ENCODE data around the gene LYST.

LYST gene

DNA sequence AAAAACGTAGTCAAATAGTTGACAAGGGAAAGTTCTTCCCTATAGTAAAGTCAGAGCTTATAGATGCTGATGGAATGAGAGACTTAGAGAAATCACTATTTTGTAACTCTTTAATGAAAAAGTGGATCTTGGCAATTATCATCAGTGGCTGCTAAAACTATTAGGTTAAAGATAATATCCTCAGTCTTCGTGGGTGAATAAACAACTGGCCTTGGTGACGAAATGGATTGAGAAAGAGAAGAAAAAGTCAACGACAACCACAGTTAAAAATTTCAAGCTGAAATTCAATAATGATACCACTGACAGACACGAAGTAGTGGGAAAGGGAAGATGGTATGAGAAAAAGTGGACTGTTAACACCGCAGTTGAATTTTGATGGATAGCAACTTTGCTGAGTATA lies 127.1 kb downstream of the LYST start:
- DNase-seq (ENCODE audit: low read depth), result no peak
- no peak overlapping the region for H3K4me3 ChIP-seq (ENCODE audit: low read depth, low read length)
- TF ChIP-seq, protein P1, sequence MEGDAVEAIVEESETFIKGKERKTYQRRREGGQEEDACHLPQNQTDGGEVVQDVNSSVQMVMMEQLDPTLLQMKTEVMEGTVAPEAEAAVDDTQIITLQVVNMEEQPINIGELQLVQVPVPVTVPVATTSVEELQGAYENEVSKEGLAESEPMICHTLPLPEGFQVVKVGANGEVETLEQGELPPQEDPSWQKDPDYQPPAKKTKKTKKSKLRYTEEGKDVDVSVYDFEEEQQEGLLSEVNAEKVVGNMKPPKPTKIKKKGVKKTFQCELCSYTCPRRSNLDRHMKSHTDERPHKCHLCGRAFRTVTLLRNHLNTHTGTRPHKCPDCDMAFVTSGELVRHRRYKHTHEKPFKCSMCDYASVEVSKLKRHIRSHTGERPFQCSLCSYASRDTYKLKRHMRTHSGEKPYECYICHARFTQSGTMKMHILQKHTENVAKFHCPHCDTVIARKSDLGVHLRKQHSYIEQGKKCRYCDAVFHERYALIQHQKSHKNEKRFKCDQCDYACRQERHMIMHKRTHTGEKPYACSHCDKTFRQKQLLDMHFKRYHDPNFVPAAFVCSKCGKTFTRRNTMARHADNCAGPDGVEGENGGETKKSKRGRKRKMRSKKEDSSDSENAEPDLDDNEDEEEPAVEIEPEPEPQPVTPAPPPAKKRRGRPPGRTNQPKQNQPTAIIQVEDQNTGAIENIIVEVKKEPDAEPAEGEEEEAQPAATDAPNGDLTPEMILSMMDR (IDR thresholded peaks at IDR 0.05; ENCODE audit: insufficient read depth, low read depth, low read length, missing control alignments), result no peak

DNA sequence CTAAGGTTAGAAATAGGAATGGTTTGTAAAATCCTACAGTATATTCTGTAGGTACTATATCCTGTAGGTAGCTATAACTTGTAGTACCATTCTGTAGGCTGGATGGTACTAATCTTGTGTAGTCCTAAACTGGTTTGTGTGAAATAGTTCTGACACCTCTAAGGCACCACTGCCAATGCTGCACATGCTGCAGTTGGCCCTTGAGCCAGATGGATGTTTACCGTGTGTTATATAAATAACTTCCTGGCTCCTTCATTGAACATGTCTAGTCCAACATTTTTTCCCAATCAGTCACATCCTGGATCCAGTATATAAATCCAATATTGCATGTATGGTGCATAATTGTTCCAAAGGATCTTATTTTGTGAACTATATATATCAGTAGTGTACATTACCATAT lies 127.6 kb downstream of the LYST start:
- TF ChIP-seq, protein P1 (IDR thresholded peaks at IDR 0.05; ENCODE audit: insufficient read depth, low read depth, low read length, missing control alignments), result no peak
- H3K4me3 ChIP-seq (ENCODE audit: low read depth, low read length), result no peak overlapping the region
- DNase-seq (ENCODE audit: low read depth), result no peak

DNA sequence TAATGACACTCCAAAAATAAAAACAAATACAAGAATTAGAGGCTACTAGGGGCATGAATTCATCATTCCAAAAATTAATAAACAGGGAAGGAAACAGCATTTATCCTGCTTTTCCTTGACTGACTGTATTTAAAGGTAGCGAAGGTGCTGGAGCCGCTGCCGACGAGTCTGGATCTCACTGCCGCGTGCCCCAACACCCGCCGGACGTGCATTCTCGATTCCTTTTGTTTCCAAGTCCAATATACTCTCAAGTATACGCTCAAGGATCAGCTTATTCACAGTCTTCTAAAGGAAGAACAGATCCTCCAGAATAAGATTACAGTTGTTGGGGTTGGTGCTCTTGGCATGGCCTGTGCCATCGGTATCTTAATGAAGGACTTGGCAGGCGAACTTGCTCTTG lies 129.0 kb downstream of the LYST start:
- TF ChIP-seq, protein P1 (IDR thresholded peaks at IDR 0.05; ENCODE audit: insufficient read depth, low read depth, low read length, missing control alignments), result no peak
- no peak overlapping the region for H3K4me3 ChIP-seq (ENCODE audit: low read depth, low read length)
- DNase-seq (ENCODE audit: low read depth), result no peak

DNA sequence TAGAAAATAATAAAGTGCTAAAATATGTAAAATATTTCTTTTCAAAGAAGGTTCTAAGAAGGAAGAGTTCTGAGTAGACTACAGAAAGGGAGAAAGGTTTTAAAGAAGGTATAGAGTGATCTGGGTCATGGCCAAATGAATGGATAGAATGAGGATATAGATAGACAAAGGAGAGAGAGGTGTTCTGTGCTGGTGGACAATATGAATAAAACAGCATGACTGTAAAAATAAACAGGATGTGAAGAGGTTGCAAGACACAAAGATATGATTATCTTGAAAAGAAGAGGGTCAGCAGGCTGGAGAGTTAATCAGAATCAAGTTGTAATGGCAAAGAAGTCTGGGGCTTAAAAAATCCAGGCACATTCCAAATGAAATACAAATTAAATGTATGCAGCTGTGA lies 130.4 kb downstream of the LYST start:
- DNase-seq (ENCODE audit: low read depth), result no peak
- TF ChIP-seq, protein P1 (IDR thresholded peaks at IDR 0.05; ENCODE audit: insufficient read depth, low read depth, low read length, missing control alignments), result no peak

DNA sequence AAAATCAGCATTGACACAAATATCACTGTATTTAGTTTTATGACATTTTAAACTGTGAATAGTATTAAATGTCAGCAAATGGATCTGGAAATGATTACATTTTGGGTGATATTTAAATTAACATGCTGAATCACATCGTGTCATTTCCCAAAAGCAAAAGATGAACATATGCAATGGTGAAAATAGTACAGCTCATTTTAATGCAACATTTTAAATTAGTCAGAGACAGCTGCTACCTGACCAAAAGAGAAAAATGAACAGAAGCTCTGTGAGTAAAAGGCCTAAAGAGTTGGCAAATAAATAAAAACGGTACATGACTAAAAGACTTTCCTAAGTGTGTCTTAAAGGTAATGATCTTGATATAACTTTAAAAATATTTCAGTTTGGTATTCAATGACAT lies 131.1 kb downstream of the LYST start:
- no peak for DNase-seq (ENCODE audit: low read depth)
- H3K4me3 ChIP-seq (ENCODE audit: low read depth, low read length), result no peak overlapping the region
- TF ChIP-seq, protein P1 (IDR thresholded peaks at IDR 0.05; ENCODE audit: insufficient read depth, low read depth, low read length, missing control alignments), result no peak

More for the DNA sequence above, 130.4 kb downstream of the LYST start:
- no peak overlapping the region for H3K4me3 ChIP-seq (ENCODE audit: low read depth, low read length)

DNA sequence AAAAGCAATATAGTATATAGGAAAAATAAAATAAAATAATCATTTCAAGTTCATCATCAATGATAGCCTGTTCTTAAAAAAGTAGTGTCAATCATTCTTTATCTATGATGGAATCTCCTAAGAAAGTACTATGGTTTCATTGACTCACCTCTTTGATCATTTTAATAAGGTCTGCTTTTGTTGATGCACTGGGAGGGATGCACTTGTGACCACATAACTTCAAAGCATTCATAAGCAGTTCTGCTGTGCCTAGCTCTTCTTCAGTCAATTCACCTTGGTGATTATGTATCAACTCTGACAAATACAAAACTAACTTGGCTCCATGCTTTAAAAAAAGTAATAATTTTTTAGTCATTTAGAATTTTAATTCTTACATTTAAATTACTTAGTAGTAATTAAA lies 132.4 kb downstream of the LYST start:
- DNase-seq (ENCODE audit: low read depth), result no peak
- H3K4me3 ChIP-seq (ENCODE audit: low read depth, low read length), result no peak overlapping the region
- TF ChIP-seq, protein P1 (IDR thresholded peaks at IDR 0.05; ENCODE audit: insufficient read depth, low read depth, low read length, missing control alignments), result no peak

DNA sequence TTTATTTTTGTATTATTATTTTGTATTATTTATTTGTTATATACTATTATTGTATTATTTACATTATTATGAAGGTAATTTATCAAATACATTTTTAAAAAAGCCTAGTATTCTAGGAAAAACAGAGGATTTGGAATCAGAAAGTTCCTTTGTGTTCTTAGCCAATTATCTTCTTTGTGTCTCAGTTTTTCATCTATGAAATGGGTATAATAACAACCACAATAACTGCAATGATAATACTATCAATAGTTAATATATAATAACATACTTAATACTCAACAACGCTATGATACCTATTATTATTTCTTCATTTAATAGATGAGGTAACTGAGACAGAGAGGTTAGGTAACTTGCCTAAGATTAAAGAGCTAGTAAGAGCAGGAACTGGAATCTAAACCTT lies 136.7 kb downstream of the LYST start:
- H3K4me3 ChIP-seq (ENCODE audit: low read depth, low read length), result no peak overlapping the region

More for the DNA sequence above, 136.7 kb downstream of the LYST start:
- DNase-seq (ENCODE audit: low read depth), result no peak
- TF ChIP-seq, protein P1 (IDR thresholded peaks at IDR 0.05; ENCODE audit: insufficient read depth, low read depth, low read length, missing control alignments), result no peak
